CD14-positive monocyte (primary cell): ENCODE data around the gene GSE1. TPM values are rescaled to one million over a fixed set of nuclear protein-coding genes. Genes with fewer than 3 reads are reported as not detected.

ENCODE experiments used
- DNase-seq, 3 donors: peaks; one replicate each; pipeline ENCODE4 v3.0.0-alpha.2; 2011 to 2022
- H2AFZ ChIP-seq: 2 replicates; pipeline ENCODE4 v1.6.0; 2012; ENCODE audit warnings: mild to moderate bottlenecking, low read depth, low read length, inconsistent platforms; ENCODE audit not compliant: insufficient read depth, poor library complexity, severe bottlenecking
- H3K27ac ChIP-seq, 2 donors: 1 replicate in 1 of 2; 2 replicates in 1 of 2; pipeline ENCODE4 v1.5.1; 2012 to 2013; ENCODE audit warnings: low read length in 2 of 2, control low read depth in 1 of 2, inconsistent platforms in 1 of 2, low read depth in 1 of 2, mild to moderate bottlenecking in 1 of 2
- H3K27me3 ChIP-seq, 2 donors: one replicate each; pipeline versions ENCODE4 v1.6.0 to v1.6.1; 2011 to 2013; ENCODE audit warnings: low read length in 2 of 2; ENCODE audit not compliant: control insufficient read depth in 2 of 2, insufficient read depth in 2 of 2
- H3K36me3 ChIP-seq, 2 donors: replicated peaks in 1 of 2; 1 replicate in 1 of 2; 2 replicates in 1 of 2; pipeline versions ENCODE4 v1.5.1 to v1.6.1; 2012 to 2013; ENCODE audit warnings: low read length in 2 of 2, control low read depth in 1 of 2, inconsistent platforms in 1 of 2, mild to moderate bottlenecking in 1 of 2; ENCODE audit not compliant: insufficient read depth in 2 of 2, control insufficient read depth in 1 of 2
- H3K4me1 ChIP-seq, 2 donors: 1 replicate in 1 of 2; 2 replicates in 1 of 2; pipeline versions ENCODE4 v1.5.1 to v1.6.1; 2012 to 2013; ENCODE audit warnings: low read length in 2 of 2, control low read depth in 1 of 2, inconsistent platforms in 1 of 2, mild to moderate bottlenecking in 1 of 2, moderate library complexity in 1 of 2; ENCODE audit not compliant: insufficient read depth in 2 of 2, control insufficient read depth in 1 of 2
- H3K4me2 ChIP-seq: replicated peaks from 2 replicates; pipeline ENCODE3; 2012; ENCODE audit warnings: low read length, moderate library complexity, mild to moderate bottlenecking; ENCODE audit not compliant: poor library complexity, severe bottlenecking; ENCODE audit errors: extremely low read depth
- H3K4me3 ChIP-seq, 3 experiments: fragments of 200-600 bp in 1 of 3; sonication (generic) in 1 of 3; replicated peaks in 1 of 3; 1 replicate in 2 of 3; 2 replicates in 1 of 3; pipeline ENCODE4 v1.5.1; 2011 to 2013; ENCODE audit warnings: low read length in 3 of 3, mild to moderate bottlenecking in 3 of 3, control low read depth in 2 of 3, low read depth in 2 of 3, inconsistent platforms in 1 of 3, moderate library complexity in 1 of 3
- H3K79me2 ChIP-seq: 2 replicates; pipeline ENCODE4 v1.6.0; 2012; ENCODE audit warnings: mild to moderate bottlenecking, control low read depth, inconsistent platforms, low read length, moderate library complexity; ENCODE audit not compliant: insufficient read depth
- H3K9ac ChIP-seq: 2 replicates; pipeline ENCODE4 v1.6.0; 2017; ENCODE audit warnings: low read length, mild to moderate bottlenecking; ENCODE audit not compliant: insufficient read depth, poor library complexity, severe bottlenecking
- H3K9me3 ChIP-seq, 2 donors: replicated peaks in 1 of 2; 1 replicate in 1 of 2; 2 replicates in 1 of 2; pipeline versions ENCODE4 v1.5.1 to v1.6.1; 2012 to 2013; ENCODE audit warnings: low read length in 2 of 2, control low read depth in 1 of 2; ENCODE audit not compliant: control insufficient read depth in 1 of 2, insufficient read depth in 1 of 2
- H4K20me1 ChIP-seq: 2 replicates; pipeline ENCODE4 v1.6.0; 2012; ENCODE audit warnings: mild to moderate bottlenecking, low read length, control low read depth, moderate library complexity; ENCODE audit not compliant: insufficient read depth
- H3K27ac Mint-ChIP-seq, 7 donors: one replicate each; pipeline ENCODE4 v1.8.0; 2020; ENCODE audit warnings: mild to moderate bottlenecking in 7 of 7, mixed read lengths in 7 of 7, moderate library complexity in 6 of 7, inconsistent platforms in 2 of 7
- H3K27me3 Mint-ChIP-seq, 3 donors: one replicate each; pipeline ENCODE4 v1.8.0; 2021 to 2022; ENCODE audit warnings: low read depth in 3 of 3, mild to moderate bottlenecking in 3 of 3, mixed read lengths in 3 of 3, moderate library complexity in 3 of 3, inconsistent platforms in 1 of 3
- H3K36me3 Mint-ChIP-seq, 2 donors: one replicate each; pipeline ENCODE4 v1.8.0; 2020; ENCODE audit warnings: mixed read lengths in 2 of 2, inconsistent platforms in 1 of 2, mild to moderate bottlenecking in 1 of 2
- H3K4me1 Mint-ChIP-seq: one replicate; pipeline ENCODE4 v1.8.0; 2020; ENCODE audit warnings: mild to moderate bottlenecking, mixed read lengths
- H3K4me3 Mint-ChIP-seq, 2 donors: one replicate each; pipeline ENCODE4 v1.8.0; 2020; ENCODE audit warnings: mild to moderate bottlenecking in 2 of 2, mixed read lengths in 2 of 2, moderate library complexity in 1 of 2
- H3K9me3 Mint-ChIP-seq, 7 donors: one replicate each; pipeline ENCODE4 v1.8.0; 2020 to 2022; ENCODE audit warnings: mixed read lengths in 7 of 7, mild to moderate bottlenecking in 6 of 7, moderate library complexity in 6 of 7, inconsistent platforms in 2 of 7
- WGBS: methylation state at CpG from one replicate; pipeline ENCODE4 v1.1.5; 2013; ENCODE audit warnings: missing lambda C conversion rate; ENCODE audit not compliant: insufficient coverage; 5-methylcytosine and 5-hydroxymethylcytosine counted together
- intact Hi-C, 2 donors: fragments of 100-400 bp; cut with micrococcal nuclease; formaldehyde crosslinking; loops; one replicate each; pipeline versions ENCODE4 v1.15.0 to v1.15.1; 2023
- polyA plus RNA-seq, 3 donors: library from polyadenylated mRNA; depleted of rRNA in 1 of 3; unstranded in 2 of 3; stranded (reverse) in 1 of 3; fragments of 300-500 nt in 2 of 3; fragments of >200 nt in 1 of 3; fragmentation: Illumina TruSeq in 2 of 3; gene quantifications; 1 replicate in 2 of 3; 2 replicates in 1 of 3; pipeline ENCODE4 v1.2.3, GENCODE V29; 2012 to 2021
- TF ChIP-seq, protein P1 (sequence below): fragments of 200-600 bp; IDR thresholded peaks from one replicate; pipeline ENCODE4 v1.8.0; 2022; ENCODE audit warnings: antibody characterized with exemption, mild to moderate bottlenecking

The GSE1 gene
- polyA plus RNA-seq, 3 donors, result 0.67 to 38.9 (median 0.86) TPM

DNA sequence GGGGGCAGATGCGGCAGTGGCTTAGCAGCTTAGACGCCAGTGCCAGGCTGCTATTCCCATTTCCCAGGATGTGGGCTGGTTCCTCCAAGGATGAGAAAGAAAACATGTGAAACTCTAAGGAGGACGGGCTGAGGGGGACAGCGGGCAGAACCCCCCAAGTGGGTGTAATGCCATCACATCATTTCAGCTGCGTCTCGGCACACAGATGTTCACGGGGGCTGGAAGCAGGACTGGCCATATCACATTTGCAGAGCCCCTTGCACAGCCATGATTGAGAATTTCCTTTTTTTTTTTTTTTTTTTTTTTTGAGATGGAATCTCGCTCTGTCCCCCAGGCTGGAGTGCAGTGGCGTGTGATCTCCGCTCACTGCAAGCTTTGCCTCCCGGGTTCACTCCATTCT lies 90.9 kb downstream of the GSE1 start:
- Histone ChIP-seq H3K27ac (no peak overlapping the region), H2AFZ (no peak overlapping the region), H3K4me2 (no peak overlapping the region), H3K79me2 (no peaks in the 10 kb centered on the region), H3K36me3 (peaks cover 5 to 22% of the 10 kb centered on the region in 2 donors), H4K20me1 (no peaks in the 10 kb centered on the region), H3K27me3 (no peaks in the 10 kb centered on the region), H3K4me3 (no peak overlapping the region), H3K9ac (no peak overlapping the region), H3K4me1 (no peaks in the 10 kb centered on the region), H3K9me3 (peaks cover 0 to 3% of the 10 kb centered on the region in 2 donors)
- Mint-ChIP-seq H3K4me3 (no peak overlapping the region), H3K4me1 (peaks cover 12% of the 10 kb centered on the region), H3K9me3 (peaks cover 0 to 7% (median 3%) of the 10 kb centered on the region in 7 donors), H3K36me3 (peaks cover 11 to 36% of the 10 kb centered on the region in 2 donors), H3K27me3 (peaks cover 0 to 3% (median 1%) of the 10 kb centered on the region in 3 donors), H3K27ac (no peak overlapping the region)
- no peak for DNase-seq
- 90% methylated on average over 4 of the region's 11 CpGs for WGBS
- TF ChIP-seq, protein P1, sequence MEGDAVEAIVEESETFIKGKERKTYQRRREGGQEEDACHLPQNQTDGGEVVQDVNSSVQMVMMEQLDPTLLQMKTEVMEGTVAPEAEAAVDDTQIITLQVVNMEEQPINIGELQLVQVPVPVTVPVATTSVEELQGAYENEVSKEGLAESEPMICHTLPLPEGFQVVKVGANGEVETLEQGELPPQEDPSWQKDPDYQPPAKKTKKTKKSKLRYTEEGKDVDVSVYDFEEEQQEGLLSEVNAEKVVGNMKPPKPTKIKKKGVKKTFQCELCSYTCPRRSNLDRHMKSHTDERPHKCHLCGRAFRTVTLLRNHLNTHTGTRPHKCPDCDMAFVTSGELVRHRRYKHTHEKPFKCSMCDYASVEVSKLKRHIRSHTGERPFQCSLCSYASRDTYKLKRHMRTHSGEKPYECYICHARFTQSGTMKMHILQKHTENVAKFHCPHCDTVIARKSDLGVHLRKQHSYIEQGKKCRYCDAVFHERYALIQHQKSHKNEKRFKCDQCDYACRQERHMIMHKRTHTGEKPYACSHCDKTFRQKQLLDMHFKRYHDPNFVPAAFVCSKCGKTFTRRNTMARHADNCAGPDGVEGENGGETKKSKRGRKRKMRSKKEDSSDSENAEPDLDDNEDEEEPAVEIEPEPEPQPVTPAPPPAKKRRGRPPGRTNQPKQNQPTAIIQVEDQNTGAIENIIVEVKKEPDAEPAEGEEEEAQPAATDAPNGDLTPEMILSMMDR, result no peak
- intact Hi-C loops, result no loop called here

DNA sequence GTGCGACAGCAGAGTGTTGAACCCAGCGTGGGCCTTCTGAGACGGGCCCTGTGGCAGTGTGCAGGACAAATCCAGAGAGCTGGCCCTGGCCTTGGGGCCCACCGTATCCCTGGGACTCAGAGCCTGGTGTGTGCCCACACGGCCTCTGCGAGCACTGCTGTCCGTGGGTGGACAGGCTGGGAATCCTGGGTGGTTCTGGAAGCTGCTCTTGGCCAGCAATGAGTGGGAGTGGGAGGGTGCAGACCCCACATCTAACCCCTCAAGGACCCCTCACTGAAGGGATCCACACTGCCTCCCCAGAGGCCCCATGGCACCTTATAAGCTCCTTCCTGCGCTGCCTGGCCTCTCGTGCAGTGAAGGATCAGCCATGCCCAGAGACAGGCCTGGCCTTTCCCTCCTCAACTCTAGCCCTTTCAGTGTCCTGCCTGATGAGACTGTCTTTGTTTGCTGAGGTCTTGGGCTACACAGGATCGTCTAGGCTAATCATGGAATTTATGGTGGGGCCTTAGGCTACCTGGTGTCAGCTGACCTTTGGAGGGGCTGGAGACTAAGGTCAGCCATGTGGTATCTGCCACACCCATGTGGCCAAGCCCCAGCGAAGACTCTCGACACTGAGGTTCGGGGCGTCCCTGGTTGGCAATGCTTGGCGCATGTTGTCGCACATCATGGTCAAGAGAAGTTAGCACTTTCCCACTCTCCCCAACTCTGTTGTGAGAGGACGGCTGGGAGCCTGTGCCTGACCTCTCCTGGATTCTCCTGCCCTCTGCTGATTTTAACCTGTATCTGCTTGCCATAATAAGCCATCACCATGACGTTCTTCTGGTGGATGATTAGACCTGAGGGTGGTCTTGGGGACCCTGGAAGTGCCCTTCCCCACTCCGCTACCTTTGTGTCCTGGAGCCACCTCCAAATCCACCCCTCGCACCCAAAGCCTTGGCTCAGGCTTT lies 92.1 kb downstream of the GSE1 start:
- no peaks in the 10 kb centered on the region for H3K4me1 ChIP-seq
- Mint-ChIP-seq H3K36me3 (peaks cover 17 to 45% of the 10 kb centered on the region in 2 donors), H3K27ac (no peak overlapping the region), H3K4me1 (peaks cover 8% of the 10 kb centered on the region), H3K27me3 (peaks cover 0 to 2% (median 1%) of the 10 kb centered on the region in 3 donors), H3K9me3 (peaks cover 0 to 6% (median 3%) of the 10 kb centered on the region in 7 donors), H3K4me3 (no peak overlapping the region)
- intact Hi-C loops, result no loop called here
- no peak overlapping the region for H2AFZ ChIP-seq
- no peak overlapping the region for H3K4me2 ChIP-seq
- H3K9ac ChIP-seq, result no peak overlapping the region
- H3K4me3 ChIP-seq, result no peak overlapping the region
- H3K27me3 ChIP-seq, result no peaks in the 10 kb centered on the region
- H3K27ac ChIP-seq, result no peak overlapping the region
- H4K20me1 ChIP-seq, result no peaks in the 10 kb centered on the region
- H3K79me2 ChIP-seq, result no peaks in the 10 kb centered on the region
- WGBS, result 92% methylated on average over 16 of the region's 20 CpGs
- no peak for DNase-seq
- peaks cover 0 to 3% of the 10 kb centered on the region in 2 donors for H3K9me3 ChIP-seq
- TF ChIP-seq, protein P1, result no peak
- H3K36me3 ChIP-seq, result peaks cover 11 to 29% of the 10 kb centered on the region in 2 donors
